ENCODE results near the gene SLC29A2.

SLC29A2 gene

DNA sequence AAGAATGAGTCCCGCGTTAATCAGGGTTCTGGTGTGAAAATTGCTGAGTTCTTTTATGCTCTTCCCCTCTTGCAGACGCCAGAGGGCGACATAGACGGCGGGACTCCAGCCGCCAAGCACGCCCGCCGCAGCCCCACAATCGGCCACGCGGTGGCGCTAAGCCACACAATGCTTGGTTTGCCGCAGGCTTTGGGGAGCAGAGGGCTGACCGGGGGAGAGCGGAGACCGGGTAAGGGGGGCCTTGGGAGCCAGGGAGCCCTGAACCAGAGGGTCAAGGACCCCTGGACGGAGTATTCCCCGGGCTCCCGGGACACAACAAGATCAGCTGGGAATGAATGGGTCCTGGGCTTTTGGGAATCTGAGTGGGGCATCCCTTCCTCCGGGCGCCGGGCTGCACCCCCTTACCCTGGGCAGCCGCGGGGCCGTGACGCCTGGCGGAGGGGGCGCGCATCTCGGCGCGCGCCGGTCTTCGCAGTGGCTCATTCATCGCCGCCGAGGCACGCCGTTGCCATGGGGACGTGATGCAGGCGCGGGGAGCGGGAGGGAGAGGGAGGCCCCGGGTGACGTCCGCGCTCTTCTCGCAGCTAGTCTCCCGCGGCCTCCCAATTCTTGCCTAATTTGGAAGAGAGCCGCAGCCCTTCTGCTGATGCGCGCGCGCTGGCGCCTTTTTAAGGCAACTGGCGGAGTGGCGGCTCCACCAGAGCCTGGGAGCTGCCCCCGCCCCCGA, 37.1 kb upstream of the SLC29A2 start (continued):
- TF ChIP-seq, protein P1, sequence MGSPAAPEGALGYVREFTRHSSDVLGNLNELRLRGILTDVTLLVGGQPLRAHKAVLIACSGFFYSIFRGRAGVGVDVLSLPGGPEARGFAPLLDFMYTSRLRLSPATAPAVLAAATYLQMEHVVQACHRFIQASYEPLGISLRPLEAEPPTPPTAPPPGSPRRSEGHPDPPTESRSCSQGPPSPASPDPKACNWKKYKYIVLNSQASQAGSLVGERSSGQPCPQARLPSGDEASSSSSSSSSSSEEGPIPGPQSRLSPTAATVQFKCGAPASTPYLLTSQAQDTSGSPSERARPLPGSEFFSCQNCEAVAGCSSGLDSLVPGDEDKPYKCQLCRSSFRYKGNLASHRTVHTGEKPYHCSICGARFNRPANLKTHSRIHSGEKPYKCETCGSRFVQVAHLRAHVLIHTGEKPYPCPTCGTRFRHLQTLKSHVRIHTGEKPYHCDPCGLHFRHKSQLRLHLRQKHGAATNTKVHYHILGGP (tag by site-specific recombination; IDR thresholded peaks at IDR 0.05) = no peak
- TF ChIP-seq OVOL3 (tag by site-specific recombination; IDR thresholded peaks at IDR 0.05) = no peak
- TF ChIP-seq ZNF596 (tag by site-specific recombination; IDR thresholded peaks at IDR 0.05) = no peak
- no peak for TF ChIP-seq ZNF510 (tag by site-specific recombination; IDR thresholded peaks at IDR 0.05; ENCODE audit: insufficient replicate concordance)
- no peak for TF ChIP-seq ZNF658 (tag by site-specific recombination; IDR thresholded peaks at IDR 0.05)
- no peak for TF ChIP-seq ZNF426 (tag by site-specific recombination; IDR thresholded peaks at IDR 0.05)
- TF ChIP-seq ZNF580 (tag by site-specific recombination; IDR thresholded peaks at IDR 0.05) = no peak
- TF ChIP-seq, protein P2, sequence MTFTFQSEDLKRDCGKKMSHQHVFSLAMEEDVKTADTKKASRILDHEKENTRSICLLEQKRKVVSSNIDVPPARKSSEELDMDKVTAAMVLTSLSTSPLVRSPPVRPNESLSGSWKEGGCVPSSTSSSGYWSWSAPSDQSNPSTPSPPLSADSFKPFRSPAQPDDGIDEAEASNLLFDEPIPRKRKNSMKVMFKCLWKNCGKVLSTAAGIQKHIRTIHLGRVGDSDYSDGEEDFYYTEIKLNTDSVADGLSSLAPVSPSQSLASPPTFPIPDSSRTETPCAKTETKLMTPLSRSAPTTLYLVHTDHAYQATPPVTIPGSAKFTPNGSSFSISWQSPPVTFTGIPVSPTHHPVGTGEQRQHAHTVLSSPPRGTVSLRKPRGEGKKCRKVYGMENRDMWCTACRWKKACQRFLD (tag by site-specific recombination; IDR thresholded peaks at IDR 0.05) = no peak
- TF ChIP-seq, protein P3, sequence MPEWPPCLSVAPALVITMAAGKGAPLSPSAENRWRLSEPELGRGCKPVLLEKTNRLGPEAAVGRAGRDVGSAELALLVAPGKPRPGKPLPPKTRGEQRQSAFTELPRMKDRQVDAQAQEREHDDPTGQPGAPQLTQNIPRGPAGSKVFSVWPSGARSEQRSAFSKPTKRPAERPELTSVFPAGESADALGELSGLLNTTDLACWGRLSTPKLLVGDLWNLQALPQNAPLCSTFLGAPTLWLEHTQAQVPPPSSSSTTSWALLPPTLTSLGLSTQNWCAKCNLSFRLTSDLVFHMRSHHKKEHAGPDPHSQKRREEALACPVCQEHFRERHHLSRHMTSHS (tag by site-specific recombination; IDR thresholded peaks at IDR 0.05) = no peak
- TF ChIP-seq PRDM2 (tag by site-specific recombination; IDR thresholded peaks at IDR 0.05; ENCODE audit: borderline replicate concordance) = no peak
- no peak for TF ChIP-seq RBAK (tag by site-specific recombination; IDR thresholded peaks at IDR 0.05)
- TF ChIP-seq, protein P4, sequence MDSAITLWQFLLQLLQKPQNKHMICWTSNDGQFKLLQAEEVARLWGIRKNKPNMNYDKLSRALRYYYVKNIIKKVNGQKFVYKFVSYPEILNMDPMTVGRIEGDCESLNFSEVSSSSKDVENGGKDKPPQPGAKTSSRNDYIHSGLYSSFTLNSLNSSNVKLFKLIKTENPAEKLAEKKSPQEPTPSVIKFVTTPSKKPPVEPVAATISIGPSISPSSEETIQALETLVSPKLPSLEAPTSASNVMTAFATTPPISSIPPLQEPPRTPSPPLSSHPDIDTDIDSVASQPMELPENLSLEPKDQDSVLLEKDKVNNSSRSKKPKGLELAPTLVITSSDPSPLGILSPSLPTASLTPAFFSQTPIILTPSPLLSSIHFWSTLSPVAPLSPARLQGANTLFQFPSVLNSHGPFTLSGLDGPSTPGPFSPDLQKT (IDR thresholded peaks at IDR 0.05; ENCODE audit: borderline replicate concordance, low read depth, low read length) = no peak
- TF ChIP-seq ZNF624 (tag by site-specific recombination; IDR thresholded peaks at IDR 0.05) = no peak
- no peak for TF ChIP-seq ZNF221 (tag by site-specific recombination; IDR thresholded peaks at IDR 0.05; ENCODE audit: borderline replicate concordance)
- TF ChIP-seq BCL11A (tag by site-specific recombination; IDR thresholded peaks at IDR 0.05; ENCODE audit: low read depth) = peak; percentile 85; the same call in 1 of the 2 replicates
- no peak for TF ChIP-seq ZNF239 (tag by site-specific recombination; IDR thresholded peaks at IDR 0.05)
- TF ChIP-seq ZNF571 (tag by site-specific recombination; IDR thresholded peaks at IDR 0.05) = no peak
- no peak for TF ChIP-seq ZNF248 (tag by site-specific recombination; IDR thresholded peaks at IDR 0.05)
- TF ChIP-seq ZNF670 (tag by site-specific recombination; IDR thresholded peaks at IDR 0.05; ENCODE audit: low read depth) = no peak
- no peak; the same call in 1 of the 2 replicates for TF ChIP-seq KLF10 (tag by site-specific recombination; IDR thresholded peaks at IDR 0.05)
- no peak for TF ChIP-seq ZNF707 (tag by site-specific recombination; IDR thresholded peaks at IDR 0.05)
- no peak for TF ChIP-seq ZNF621 (tag by site-specific recombination; IDR thresholded peaks at IDR 0.05)
- TF ChIP-seq ZXDB (tag by site-specific recombination; IDR thresholded peaks at IDR 0.05) = 0 out of 2 replicates have a peak, but pooled peaks have one; percentile 18
- TF ChIP-seq ZNF837 (tag by site-specific recombination; IDR thresholded peaks at IDR 0.05) = no peak
- no peak for TF ChIP-seq ZNF132 (tag by site-specific recombination; IDR thresholded peaks at IDR 0.05; ENCODE audit: borderline replicate concordance)
- TF ChIP-seq, protein P5, sequence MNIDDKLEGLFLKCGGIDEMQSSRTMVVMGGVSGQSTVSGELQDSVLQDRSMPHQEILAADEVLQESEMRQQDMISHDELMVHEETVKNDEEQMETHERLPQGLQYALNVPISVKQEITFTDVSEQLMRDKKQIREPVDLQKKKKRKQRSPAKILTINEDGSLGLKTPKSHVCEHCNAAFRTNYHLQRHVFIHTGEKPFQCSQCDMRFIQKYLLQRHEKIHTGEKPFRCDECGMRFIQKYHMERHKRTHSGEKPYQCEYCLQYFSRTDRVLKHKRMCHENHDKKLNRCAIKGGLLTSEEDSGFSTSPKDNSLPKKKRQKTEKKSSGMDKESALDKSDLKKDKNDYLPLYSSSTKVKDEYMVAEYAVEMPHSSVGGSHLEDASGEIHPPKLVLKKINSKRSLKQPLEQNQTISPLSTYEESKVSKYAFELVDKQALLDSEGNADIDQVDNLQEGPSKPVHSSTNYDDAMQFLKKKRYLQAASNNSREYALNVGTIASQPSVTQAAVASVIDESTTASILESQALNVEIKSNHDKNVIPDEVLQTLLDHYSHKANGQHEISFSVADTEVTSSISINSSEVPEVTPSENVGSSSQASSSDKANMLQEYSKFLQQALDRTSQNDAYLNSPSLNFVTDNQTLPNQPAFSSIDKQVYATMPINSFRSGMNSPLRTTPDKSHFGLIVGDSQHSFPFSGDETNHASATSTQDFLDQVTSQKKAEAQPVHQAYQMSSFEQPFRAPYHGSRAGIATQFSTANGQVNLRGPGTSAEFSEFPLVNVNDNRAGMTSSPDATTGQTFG (tag by site-specific recombination; IDR thresholded peaks at IDR 0.05; ENCODE audit: borderline replicate concordance) = no peak
- TF ChIP-seq ZNF549 (tag by site-specific recombination; IDR thresholded peaks at IDR 0.05) = no peak

All from HEK293 (cell line).